ENCODE measurements around the gene SURF2. TPM values are rescaled to one million over a fixed set of nuclear protein-coding genes. Genes with fewer than 3 reads are reported as not detected.
"Not testable (repeated sequence)": the region's sequence is repeated elsewhere in the genome, so short reads cannot be mapped to it uniquely, and the experiment has no call there.

The SURF2 gene
- total RNA-seq, 1 experiment from 2014 or later: 103 TPM

GRCh38 chr9:133309608-133310007 lies 46.7 kb upstream of the SURF2 start:
- POLR2A ChIA-PET (ENCODE audit: unreplicated experiment): no interaction called here
- BruUV-seq (replicated peaks): no TSS peak
- DNase-seq: no peak
- Histone ChIP-seq H3F3A (ENCODE audit: low read length, unreplicated experiment) (no peaks in the 10 kb centered on the region), H3K27me3 (ENCODE audit: low read length) (peaks cover 6% of the 10 kb centered on the region; the same call in 1 of the 2 replicates), H3K9me2 (replicated peaks; ENCODE audit: low read length) (no peaks in the 10 kb centered on the region), H3K27ac (ENCODE audit: low read length) (no peak overlapping the region), H3K79me2 (ENCODE audit: low read length) (no peaks in the 10 kb centered on the region), H3K4me1 (ENCODE audit: insufficient read depth, low read length) (no peaks in the 10 kb centered on the region), H3K4me2 (ENCODE audit: low read length) (no peak overlapping the region), H3K4me3 (ENCODE audit: low read length) (no peak overlapping the region), H3K36me3 (ENCODE audit: low read depth, low read length) (no peaks in the 10 kb centered on the region), H3K9me3 (ENCODE audit: low read length) (no peaks in the 10 kb centered on the region), H2AFZ (ENCODE audit: low read length) (no peak overlapping the region), H3K9ac (ENCODE audit: low read length) (no peak overlapping the region), H4K20me1 (ENCODE audit: low read length) (no peaks in the 10 kb centered on the region)
- ATAC-seq: no peak
- intact Hi-C loops (cut with micrococcal nuclease): no loop called here
- no peak for TF ChIP-seq EZH2 (IDR thresholded peaks at IDR 0.05; ENCODE audit: low read length, unreplicated experiment)
- TF ChIP-seq, protein P1, sequence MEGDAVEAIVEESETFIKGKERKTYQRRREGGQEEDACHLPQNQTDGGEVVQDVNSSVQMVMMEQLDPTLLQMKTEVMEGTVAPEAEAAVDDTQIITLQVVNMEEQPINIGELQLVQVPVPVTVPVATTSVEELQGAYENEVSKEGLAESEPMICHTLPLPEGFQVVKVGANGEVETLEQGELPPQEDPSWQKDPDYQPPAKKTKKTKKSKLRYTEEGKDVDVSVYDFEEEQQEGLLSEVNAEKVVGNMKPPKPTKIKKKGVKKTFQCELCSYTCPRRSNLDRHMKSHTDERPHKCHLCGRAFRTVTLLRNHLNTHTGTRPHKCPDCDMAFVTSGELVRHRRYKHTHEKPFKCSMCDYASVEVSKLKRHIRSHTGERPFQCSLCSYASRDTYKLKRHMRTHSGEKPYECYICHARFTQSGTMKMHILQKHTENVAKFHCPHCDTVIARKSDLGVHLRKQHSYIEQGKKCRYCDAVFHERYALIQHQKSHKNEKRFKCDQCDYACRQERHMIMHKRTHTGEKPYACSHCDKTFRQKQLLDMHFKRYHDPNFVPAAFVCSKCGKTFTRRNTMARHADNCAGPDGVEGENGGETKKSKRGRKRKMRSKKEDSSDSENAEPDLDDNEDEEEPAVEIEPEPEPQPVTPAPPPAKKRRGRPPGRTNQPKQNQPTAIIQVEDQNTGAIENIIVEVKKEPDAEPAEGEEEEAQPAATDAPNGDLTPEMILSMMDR (conservative IDR thresholded peaks at IDR 0.05; ENCODE audit: low read depth, low read length): no peak
- TF ChIP-seq EZH2phosphoT487 (IDR thresholded peaks at IDR 0.05; ENCODE audit: borderline replicate concordance, low read length): no peak
- CTCF ChIA-PET: no interaction called here

DNA sequence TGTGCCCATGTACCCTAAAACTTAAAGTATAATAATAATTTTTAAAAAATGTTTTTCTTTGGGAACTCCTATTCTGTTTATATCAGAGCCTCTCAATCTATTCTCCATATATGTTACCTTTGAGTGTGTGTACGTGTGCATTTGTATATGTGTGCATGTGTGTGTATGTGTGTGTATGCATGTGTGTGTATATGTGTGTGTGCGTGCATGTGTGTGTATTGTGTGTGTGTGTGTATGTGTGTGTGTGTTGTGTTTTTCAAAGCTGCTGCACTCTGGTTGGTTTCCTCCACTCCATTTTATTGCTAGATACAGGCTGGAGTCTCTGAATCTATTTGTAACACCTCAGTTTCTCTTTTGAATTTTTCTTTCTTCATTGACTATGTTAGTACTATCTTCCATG lies 40.4 kb upstream of the SURF2 start:
- Histone ChIP-seq H3K9ac (ENCODE audit: low read length) (no peak overlapping the region), H3K4me1 (ENCODE audit: insufficient read depth, low read length) (no peaks in the 10 kb centered on the region), H3F3A (ENCODE audit: low read length, unreplicated experiment) (no peaks in the 10 kb centered on the region), H3K27ac (ENCODE audit: low read length) (no peak overlapping the region), H2AFZ (ENCODE audit: low read length) (no peak overlapping the region), H3K9me3 (ENCODE audit: low read length) (no peaks in the 10 kb centered on the region), H4K20me1 (ENCODE audit: low read length) (no peaks in the 10 kb centered on the region), H3K4me2 (ENCODE audit: low read length) (no peak overlapping the region), H3K79me2 (ENCODE audit: low read length) (no peaks in the 10 kb centered on the region), H3K4me3 (ENCODE audit: low read length) (no peak overlapping the region), H3K36me3 (ENCODE audit: low read depth, low read length) (no peaks in the 10 kb centered on the region), H3K9me2 (replicated peaks; ENCODE audit: low read length) (no peaks in the 10 kb centered on the region), H3K27me3 (ENCODE audit: low read length) (no peaks in the 10 kb centered on the region)
- TF ChIP-seq EZH2phosphoT487 (IDR thresholded peaks at IDR 0.05; ENCODE audit: borderline replicate concordance, low read length) (no peak), EZH2 (IDR thresholded peaks at IDR 0.05; ENCODE audit: low read length, unreplicated experiment) (no peak)
- TF ChIP-seq, protein P1 (conservative IDR thresholded peaks at IDR 0.05; ENCODE audit: low read depth, low read length): no peak
- ChIA-PET CTCF (no interaction called here), POLR2A (ENCODE audit: unreplicated experiment) (no interaction called here)
- no TSS peak for BruUV-seq (replicated peaks)
- no peak for ATAC-seq
- no peak for DNase-seq
- intact Hi-C loops (cut with micrococcal nuclease): no loop called here

DNA sequence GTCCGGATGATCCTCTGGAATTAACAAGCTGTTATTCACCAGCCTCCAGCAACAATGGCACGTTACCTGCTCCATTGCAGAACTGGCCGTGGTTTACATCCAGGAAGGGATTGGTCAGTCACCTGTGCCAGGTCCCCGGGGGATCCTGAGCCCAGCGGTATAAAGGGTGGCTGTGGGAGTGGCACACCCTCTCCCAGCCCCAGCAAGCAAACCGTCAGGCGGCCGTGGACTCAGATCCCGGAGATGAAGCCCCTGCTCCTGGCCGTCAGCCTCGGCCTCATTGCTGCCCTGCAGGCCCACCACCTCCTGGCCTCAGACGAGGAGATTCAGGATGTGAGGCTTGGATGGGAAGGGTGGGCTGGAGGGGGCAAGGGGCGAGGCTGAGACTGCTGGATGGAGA lies 38.8 kb upstream of the SURF2 start:
- POLR2A ChIA-PET (ENCODE audit: unreplicated experiment): not testable (repeated sequence)

More for the DNA sequence above, 38.8 kb upstream of the SURF2 start:
- H3K27ac ChIP-seq (ENCODE audit: low read length); intact Hi-C loops (cut with micrococcal nuclease); H3F3A ChIP-seq (ENCODE audit: low read length, unreplicated experiment); H3K27me3 ChIP-seq (ENCODE audit: low read length); CTCF ChIA-PET; H3K9ac ChIP-seq (ENCODE audit: low read length); H3K4me2 ChIP-seq (ENCODE audit: low read length); H3K79me2 ChIP-seq (ENCODE audit: low read length); ATAC-seq; BruUV-seq (replicated peaks); DNase-seq; H3K9me2 ChIP-seq (replicated peaks; ENCODE audit: low read length); H3K36me3 ChIP-seq (ENCODE audit: low read depth, low read length); H4K20me1 ChIP-seq (ENCODE audit: low read length); H3K4me3 ChIP-seq (ENCODE audit: low read length); H3K4me1 ChIP-seq (ENCODE audit: insufficient read depth, low read length); H3K9me3 ChIP-seq (ENCODE audit: low read length); H2AFZ ChIP-seq (ENCODE audit: low read length): not testable (repeated sequence)
